Tibial artery (tissue), 4 donors: ENCODE results near the gene SORT1.
"Not testable (repeated sequence)": the region's sequence is repeated elsewhere in the genome, so short reads cannot be mapped to it uniquely, and the experiment has no call there.

Experiments
- DNase-seq, 2 donors: peaks; one replicate each; pipeline ENCODE4 v3.0.0-alpha.2; 2019
- H3K27ac ChIP-seq, 2 donors: fragments of 200-600 bp; sonication (generic) in 1 of 2; 1 replicate in 1 of 2; 2 replicates in 1 of 2; pipeline ENCODE4 v1.5.1; 2018 to 2019; ENCODE audit warnings: mild to moderate bottlenecking in 1 of 2
- H3K27me3 ChIP-seq, 2 donors: fragments of 200-600 bp; sonication (generic) in 1 of 2; one replicate each; pipeline versions ENCODE4 v1.5.1 to v1.6.0; 2016 to 2019
- H3K36me3 ChIP-seq, 3 donors: fragments of 200-600 bp; sonication (generic) in 2 of 3; one replicate each; pipeline ENCODE4 v1.5.1; 2016 to 2019; ENCODE audit warnings: mild to moderate bottlenecking in 2 of 3
- H3K4me1 ChIP-seq, 4 donors: fragments of 200-600 bp; sonication (generic) in 2 of 4; 1 replicate in 3 of 4; 2 replicates in 1 of 4; pipeline ENCODE4 v1.5.1; 2016 to 2019
- H3K4me3 ChIP-seq, 2 donors: fragments of 200-600 bp; sonication (generic) in 1 of 2; 1 replicate in 1 of 2; 2 replicates in 1 of 2; pipeline ENCODE4 v1.5.1; 2018 to 2019; ENCODE audit warnings: mild to moderate bottlenecking in 2 of 2
- H3K9me3 ChIP-seq, 3 donors: fragments of 200-600 bp; sonication (generic) in 1 of 3; one replicate each; pipeline ENCODE4 v1.5.1; 2016 to 2019
- intact Hi-C: fragments of 100-400 bp; cut with DNase I; formaldehyde crosslinking; loops from one replicate; pipeline ENCODE4 v1.15.0; 2023; ENCODE audit warnings: low total_unique reads
- TF ChIP-seq, protein P1 (sequence below), 2 experiments: fragments of 200-600 bp in 1 of 2; fragments of 450-650 bp in 1 of 2; IDR thresholded peaks; one replicate each; pipeline ENCODE4 v1.5.1; 2017 to 2019; ENCODE audit warnings: antibody characterized with exemption in 2 of 2, mild to moderate bottlenecking in 1 of 2, moderate library complexity in 1 of 2

The SORT1 gene

DNA sequence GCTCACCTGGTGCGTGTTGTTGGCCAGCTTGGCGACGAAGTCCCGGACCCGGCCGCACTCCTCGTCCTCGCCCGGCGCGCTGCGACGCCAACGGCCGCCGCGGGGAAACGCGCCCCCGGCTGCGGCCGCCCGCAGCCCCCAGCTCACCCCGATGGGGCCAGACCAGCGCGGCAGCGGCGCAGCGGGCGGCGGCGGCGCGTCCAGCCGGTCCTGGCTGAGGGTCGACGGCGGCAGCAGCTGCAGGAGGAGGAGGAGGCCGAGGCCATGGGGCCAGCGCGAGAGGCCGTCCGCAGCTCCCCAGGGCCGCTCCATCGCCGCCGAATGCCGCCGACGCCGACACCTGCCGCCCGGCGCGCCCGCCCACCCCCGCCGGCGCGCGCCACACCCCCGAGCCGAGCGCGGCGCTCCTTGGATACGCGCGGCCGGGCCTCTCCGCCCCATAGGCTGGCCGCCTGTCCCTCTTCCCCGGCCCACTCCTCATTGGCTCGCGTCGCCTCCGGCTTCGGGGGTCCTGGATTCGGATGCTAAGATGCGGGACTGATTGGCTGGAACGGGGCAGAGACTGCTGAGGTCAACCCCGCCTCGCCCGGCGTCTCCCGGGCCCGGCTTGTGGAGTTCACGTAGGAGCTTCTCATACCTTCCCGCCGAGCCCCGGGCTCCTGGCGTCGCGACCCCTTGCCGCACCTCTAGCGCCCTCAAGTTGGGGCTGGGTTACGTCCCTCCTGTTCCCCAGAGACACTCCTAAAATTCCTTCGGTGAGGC is at the start of gene SORT1:
SORT1 (minus strand) TSS at position 338 of the 762 bp plus-strand sequence; CDS start at position 312, 26 bp downstream.
- Histone ChIP-seq H3K27me3 (no peaks in the 10 kb centered on the region), H3K4me3 (peak within 1 kb of the TSS; percentile 66 to 69), H3K9me3 (no peaks in the 10 kb centered on the region), H3K27ac (peak within 1 kb of the TSS; percentile 82 to 87), H3K4me1 (peaks cover 0 to 54% (median 26%) of the 10 kb centered on the region in 4 donors), H3K36me3 (peaks cover 0 to 12% (median 12%) of the 10 kb centered on the region in 3 donors)
- TF ChIP-seq, protein P1, sequence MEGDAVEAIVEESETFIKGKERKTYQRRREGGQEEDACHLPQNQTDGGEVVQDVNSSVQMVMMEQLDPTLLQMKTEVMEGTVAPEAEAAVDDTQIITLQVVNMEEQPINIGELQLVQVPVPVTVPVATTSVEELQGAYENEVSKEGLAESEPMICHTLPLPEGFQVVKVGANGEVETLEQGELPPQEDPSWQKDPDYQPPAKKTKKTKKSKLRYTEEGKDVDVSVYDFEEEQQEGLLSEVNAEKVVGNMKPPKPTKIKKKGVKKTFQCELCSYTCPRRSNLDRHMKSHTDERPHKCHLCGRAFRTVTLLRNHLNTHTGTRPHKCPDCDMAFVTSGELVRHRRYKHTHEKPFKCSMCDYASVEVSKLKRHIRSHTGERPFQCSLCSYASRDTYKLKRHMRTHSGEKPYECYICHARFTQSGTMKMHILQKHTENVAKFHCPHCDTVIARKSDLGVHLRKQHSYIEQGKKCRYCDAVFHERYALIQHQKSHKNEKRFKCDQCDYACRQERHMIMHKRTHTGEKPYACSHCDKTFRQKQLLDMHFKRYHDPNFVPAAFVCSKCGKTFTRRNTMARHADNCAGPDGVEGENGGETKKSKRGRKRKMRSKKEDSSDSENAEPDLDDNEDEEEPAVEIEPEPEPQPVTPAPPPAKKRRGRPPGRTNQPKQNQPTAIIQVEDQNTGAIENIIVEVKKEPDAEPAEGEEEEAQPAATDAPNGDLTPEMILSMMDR (IDR thresholded peaks at IDR 0.05) = no peak
- intact Hi-C loops = loop anchor here (2.0 to 5.0 kb wide), 2 partner anchors 45 to 121 kb away; no protein-coding TSS in a partner anchor
- peak; percentile 83 to 93 for DNase-seq

DNA sequence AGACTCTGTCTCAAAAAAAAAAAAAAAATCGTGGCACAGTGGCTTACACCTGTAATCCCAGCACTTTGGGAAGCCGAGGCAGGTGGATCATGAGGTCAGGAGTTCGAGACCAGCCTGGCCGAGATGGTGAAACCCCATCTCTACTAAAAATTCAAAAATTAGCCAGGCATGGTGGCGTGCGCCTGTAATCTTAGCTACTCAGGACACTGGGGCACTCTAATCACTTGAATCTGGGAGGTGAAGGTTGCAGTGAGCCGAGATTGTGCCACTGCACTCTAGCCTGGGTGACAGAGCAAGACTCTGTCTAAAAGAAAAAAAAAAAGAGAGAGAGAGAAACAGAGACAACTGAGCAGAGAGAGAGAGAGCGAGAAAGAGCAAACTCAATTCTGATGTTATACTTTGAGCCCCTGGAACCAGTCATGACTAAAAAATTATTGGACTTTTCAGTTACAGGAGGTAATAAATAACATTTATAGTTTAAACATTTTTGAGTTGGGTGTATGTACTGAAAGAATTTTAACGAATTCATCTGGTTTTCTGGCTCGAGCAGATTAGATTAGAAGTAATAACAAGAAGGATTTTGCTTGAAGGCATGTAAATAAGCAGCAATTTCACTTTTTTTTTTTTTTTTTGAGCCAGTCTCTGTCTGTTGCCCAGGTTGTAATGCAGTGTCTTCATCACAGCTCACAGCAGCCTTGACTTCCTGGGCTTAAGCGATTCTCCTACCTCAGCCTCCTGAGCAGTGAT is 48.4 kb upstream of the SORT1 start:
- H3K4me1 ChIP-seq, H3K27ac ChIP-seq, H3K9me3 ChIP-seq, H3K4me3 ChIP-seq, DNase-seq, H3K36me3 ChIP-seq, intact Hi-C loops: not testable (repeated sequence)
- H3K27me3 ChIP-seq = peaks cover 0 to 22% of the 10 kb centered on the region in 2 donors

DNA sequence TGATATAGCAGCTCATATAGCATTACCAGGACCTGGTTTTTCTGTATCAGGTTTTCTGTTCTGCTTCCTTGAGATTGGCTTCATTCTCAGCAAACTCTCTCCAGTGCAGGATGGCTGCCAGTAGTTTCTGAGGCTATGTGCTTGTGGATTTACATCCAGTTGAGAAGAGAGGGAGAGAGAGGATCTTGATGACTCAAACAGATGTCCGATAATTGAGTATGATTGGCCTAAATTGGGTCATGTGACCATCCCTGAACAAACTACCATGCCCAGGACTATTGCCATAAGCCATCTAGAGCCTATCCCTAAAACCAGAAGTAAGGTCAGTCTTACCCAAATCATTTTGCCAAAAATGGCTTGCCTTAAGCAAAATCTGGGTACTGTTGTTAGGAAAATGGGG is 46.6 kb upstream of the SORT1 start:
- TF ChIP-seq, protein P1 (IDR thresholded peaks at IDR 0.05) = no peak
- H3K27me3 ChIP-seq = peaks cover 0 to 22% of the 10 kb centered on the region in 2 donors
- H3K4me1 ChIP-seq = peaks cover 0 to 2% (median 0%) of the 10 kb centered on the region in 4 donors
- no peak for DNase-seq
- intact Hi-C loops = no loop called here
- no peak overlapping the region for H3K27ac ChIP-seq
- no peaks in the 10 kb centered on the region for H3K9me3 ChIP-seq
- no peaks in the 10 kb centered on the region for H3K36me3 ChIP-seq
- no peak overlapping the region for H3K4me3 ChIP-seq

DNA sequence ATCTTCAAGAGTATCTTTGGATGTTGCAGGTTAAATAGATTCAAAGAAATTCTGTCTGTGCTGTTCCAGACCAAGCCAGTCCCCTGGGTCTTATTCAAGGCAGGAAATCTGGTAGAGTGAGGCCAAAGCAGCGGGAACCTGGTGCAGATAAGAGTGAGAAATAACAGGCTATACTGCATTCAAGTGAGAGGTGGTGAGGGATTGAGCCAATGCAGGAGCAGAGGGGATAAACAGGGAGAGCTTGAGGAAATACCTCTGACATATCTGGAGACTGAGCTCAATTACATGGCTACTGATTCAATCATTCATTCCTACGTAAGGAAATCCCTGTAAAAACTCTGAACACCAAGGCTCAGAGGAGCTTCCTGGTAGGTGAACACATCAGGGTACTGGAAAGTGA is 45.8 kb upstream of the SORT1 start:
- peaks cover 0 to 22% of the 10 kb centered on the region in 2 donors for H3K27me3 ChIP-seq
- intact Hi-C loops = no loop called here

DNA sequence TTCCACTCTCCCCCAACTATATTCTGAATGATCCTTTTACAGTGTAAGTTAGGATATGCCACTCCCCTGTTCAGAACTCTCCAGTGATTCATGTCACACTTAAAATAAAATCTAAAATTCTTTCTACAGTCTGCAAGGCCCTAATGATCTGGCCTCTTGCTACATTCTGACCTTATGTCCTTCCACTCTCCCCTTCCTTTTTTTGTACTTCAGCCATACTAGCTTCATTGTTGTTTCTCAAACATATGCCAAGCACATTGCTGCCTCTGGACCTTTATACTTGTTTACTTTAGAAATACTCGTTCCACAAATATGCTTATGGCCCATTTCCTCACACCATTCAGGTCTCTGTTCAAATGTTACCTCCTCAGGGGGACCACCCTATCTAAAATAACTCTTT is 43.4 kb upstream of the SORT1 start:
- Histone ChIP-seq H3K9me3 (no peaks in the 10 kb centered on the region), H3K27me3 (peaks cover 0 to 20% of the 10 kb centered on the region in 2 donors)

More for the DNA sequence above, 45.8 kb upstream of the SORT1 start:
- TF ChIP-seq, protein P1 (IDR thresholded peaks at IDR 0.05) = no peak
- Histone ChIP-seq H3K4me1 (peaks cover 0 to 11% (median 0%) of the 10 kb centered on the region in 4 donors), H3K27ac (no peak overlapping the region), H3K36me3 (no peaks in the 10 kb centered on the region), H3K4me3 (no peak overlapping the region), H3K9me3 (no peaks in the 10 kb centered on the region)
- no peak for DNase-seq

More for the DNA sequence above, 43.4 kb upstream of the SORT1 start:
- H3K4me1 ChIP-seq = peaks cover 0 to 12% (median 0%) of the 10 kb centered on the region in 4 donors
- DNase-seq = no peak
- intact Hi-C loops = no loop called here
- H3K36me3 ChIP-seq = no peaks in the 10 kb centered on the region
- H3K27ac ChIP-seq = no peak overlapping the region
- H3K4me3 ChIP-seq = no peak overlapping the region
- TF ChIP-seq, protein P1 (IDR thresholded peaks at IDR 0.05) = no peak
